Measurements from ENCODE around the gene DSTYK. TPM values are rescaled to one million over a fixed set of nuclear protein-coding genes. Genes with fewer than 3 reads are reported as not detected.

Gene DSTYK
- polyA plus RNA-seq, 3 donors from 2014 or later = 2.9 to 8.3 (median 3.6) TPM

DNA sequence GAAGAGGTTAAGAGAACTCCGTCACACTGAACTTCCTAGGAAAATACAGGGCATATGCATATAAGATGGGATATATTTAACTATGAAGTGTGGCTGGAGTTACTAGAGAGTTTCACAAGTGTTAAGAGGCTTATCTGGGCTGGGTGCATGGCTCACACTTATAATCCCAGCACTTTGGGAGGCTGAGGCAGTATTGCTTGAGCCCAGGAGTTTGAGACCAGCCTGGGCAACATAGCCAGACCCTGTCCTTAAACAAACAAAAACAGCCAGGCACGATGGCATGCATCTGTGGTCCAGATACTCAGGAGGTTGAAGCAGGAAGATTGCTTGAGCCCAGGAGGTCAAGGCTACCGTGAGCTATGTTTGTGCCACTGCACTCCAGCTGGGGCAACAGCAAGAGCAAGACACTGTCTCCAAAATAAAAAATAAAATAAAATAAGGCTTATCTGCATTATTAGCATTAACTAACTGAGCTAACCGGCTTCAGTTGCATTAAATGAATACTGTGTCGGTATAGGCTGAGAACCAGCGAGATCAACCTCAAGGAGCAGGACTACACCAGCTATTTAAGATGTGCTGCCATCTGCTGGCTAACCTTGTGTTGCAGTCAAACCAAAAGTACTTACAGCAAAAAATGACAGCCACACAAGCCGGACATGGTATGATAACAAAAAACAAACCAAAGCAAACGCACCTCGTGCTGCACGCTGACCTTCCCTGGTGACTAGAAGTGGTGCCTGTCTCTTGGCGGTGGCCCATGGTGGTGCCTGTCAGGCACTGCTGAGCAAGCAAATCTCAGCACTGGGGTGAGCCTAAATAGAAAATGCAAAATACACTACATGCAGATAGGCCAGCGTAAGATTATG, 70.0 kb downstream of the DSTYK start:
- Mint-ChIP-seq H3K4me3 (peak overlapping the region in 3 of 5 donors; percentile 45 to 60 (median 56)), H3K4me1 (peaks cover 8 to 10% of the 10 kb centered on the region in 2 donors), H3K36me3 (peaks cover 0 to 10% (median 0%) of the 10 kb centered on the region in 3 donors), H3K9me3 (no peaks in the 10 kb centered on the region), H3K27ac (peak overlapping the region in 1 of 6 donors; percentile 24), H3K27me3 (ENCODE audit: low read depth in 3 of 3) (no peaks in the 10 kb centered on the region)
- DNase-seq = peak; percentile 48 to 57 (median 52)

- Mint-ChIP-seq H3K4me1 (peaks cover 8 to 10% of the 10 kb centered on the region in 2 donors), H3K9me3 (no peaks in the 10 kb centered on the region), H3K27ac (no peak overlapping the region), H3K36me3 (peaks cover 0 to 3% (median 0%) of the 10 kb centered on the region in 3 donors), H3K4me3 (no peak overlapping the region), H3K27me3 (ENCODE audit: low read depth in 3 of 3) (no peaks in the 10 kb centered on the region)
- DNase-seq = no peak
Measured at GRCh38 chr1:205140113-205140512, 71.4 kb downstream of the DSTYK start.

GRCh38 chr1:205137901-205138300, 73.6 kb downstream of the DSTYK start:
- no peaks in the 10 kb centered on the region for H3K9me3 Mint-ChIP-seq
- DNase-seq = no peak
- H3K36me3 Mint-ChIP-seq = no peaks in the 10 kb centered on the region
- no peak overlapping the region for H3K27ac Mint-ChIP-seq
- peaks cover 8 to 10% of the 10 kb centered on the region in 2 donors for H3K4me1 Mint-ChIP-seq
- no peak overlapping the region for H3K4me3 Mint-ChIP-seq
- no peaks in the 10 kb centered on the region for H3K27me3 Mint-ChIP-seq (ENCODE audit: low read depth in 3 of 3)

GRCh38 chr1:205133287-205133686, 78.2 kb downstream of the DSTYK start:
- Mint-ChIP-seq H3K4me3 (no peak overlapping the region), H3K36me3 (no peaks in the 10 kb centered on the region), H3K4me1 (no peaks in the 10 kb centered on the region), H3K27me3 (ENCODE audit: low read depth in 3 of 3) (peaks cover 0 to 2% (median 0%) of the 10 kb centered on the region in 3 donors), H3K9me3 (no peaks in the 10 kb centered on the region), H3K27ac (no peak overlapping the region)
- DNase-seq = no peak

DNA sequence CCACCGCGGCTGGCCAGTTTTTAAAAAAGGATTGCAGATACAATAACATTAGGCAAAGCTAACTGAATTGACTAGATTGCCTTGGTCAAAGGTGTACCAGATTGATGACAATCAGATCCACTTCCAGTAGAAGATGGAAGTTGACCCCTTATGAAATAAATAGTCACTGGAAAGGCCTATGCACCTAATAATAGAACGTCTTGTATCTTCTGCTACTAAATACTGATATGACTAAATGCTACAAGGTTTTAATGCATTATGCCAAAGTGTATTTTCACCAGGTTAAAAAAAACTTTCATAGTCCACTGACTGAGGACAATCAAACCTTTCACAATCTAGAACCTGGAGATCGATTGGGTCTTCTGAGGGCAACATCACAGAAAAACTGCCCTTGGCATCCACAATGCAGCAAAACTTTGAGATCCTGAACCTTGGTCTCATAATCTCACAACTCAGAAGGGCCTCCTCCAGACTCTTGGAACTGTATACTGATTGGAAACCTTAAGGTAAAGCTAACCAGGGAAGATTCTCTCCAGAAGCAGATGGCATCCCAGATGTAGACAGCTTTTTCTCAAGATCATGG, 82.0 kb downstream of the DSTYK start:
- no peaks in the 10 kb centered on the region for H3K4me1 Mint-ChIP-seq
- H3K9me3 Mint-ChIP-seq = no peaks in the 10 kb centered on the region
- no peak overlapping the region for H3K4me3 Mint-ChIP-seq
- H3K27ac Mint-ChIP-seq = no peak overlapping the region
- peaks cover 0 to 4% (median 0%) of the 10 kb centered on the region in 3 donors for H3K27me3 Mint-ChIP-seq (ENCODE audit: low read depth in 3 of 3)
- no peaks in the 10 kb centered on the region for H3K36me3 Mint-ChIP-seq
- no peak for DNase-seq

DNA sequence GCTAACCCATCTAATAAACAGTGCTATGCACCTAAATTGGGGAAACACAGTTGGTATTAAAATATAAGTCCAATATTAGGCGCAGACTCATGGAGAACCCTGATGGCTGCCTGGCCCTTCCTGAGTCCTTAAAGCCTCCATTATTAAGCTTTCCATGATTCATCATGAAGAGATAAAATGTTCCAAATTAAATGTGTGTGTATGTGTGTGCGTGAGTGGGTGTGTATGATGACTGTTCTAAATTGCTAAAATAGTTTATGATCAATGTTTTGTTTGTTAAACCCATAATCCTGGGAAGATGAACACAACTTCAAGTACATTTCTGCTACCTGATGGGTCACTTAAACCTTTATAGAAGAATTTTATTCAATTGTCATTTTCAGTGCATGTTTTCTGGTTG, 83.5 kb downstream of the DSTYK start:
- Mint-ChIP-seq H3K27ac (no peak overlapping the region), H3K4me3 (no peak overlapping the region), H3K36me3 (no peaks in the 10 kb centered on the region), H3K9me3 (no peaks in the 10 kb centered on the region), H3K4me1 (peaks cover under 1% of the 10 kb centered on the region in 2 donors), H3K27me3 (ENCODE audit: low read depth in 3 of 3) (peaks cover 0 to 4% (median 0%) of the 10 kb centered on the region in 3 donors)
- no peak for DNase-seq

DNA sequence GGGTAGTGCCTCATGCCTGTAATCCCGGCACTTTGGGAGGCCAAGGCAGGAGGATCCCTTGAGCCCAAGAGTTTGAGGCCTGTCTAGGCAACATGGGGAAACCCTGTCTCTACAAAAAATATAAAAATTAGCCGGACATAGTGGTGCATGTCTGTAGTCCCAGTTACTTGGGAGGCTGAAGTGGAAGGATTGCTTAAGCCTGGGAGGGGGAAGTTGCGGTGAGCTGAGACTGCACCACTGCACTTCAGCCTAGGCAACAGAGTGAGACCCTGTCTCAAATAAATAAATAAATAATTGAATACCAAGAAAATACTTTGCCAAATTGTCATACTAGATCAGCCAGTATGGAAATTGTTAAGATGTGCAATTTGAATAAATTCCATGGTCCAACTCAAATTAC, 83.9 kb downstream of the DSTYK start:
- H3K4me3 Mint-ChIP-seq = no peak overlapping the region

GRCh38 chr1:205124726-205125125, 86.8 kb downstream of the DSTYK start:
- no peak for DNase-seq
- no peaks in the 10 kb centered on the region for H3K9me3 Mint-ChIP-seq
- H3K36me3 Mint-ChIP-seq = no peaks in the 10 kb centered on the region
- H3K27me3 Mint-ChIP-seq (ENCODE audit: low read depth in 3 of 3) = peaks cover 2 to 5% (median 5%) of the 10 kb centered on the region in 3 donors
- H3K27ac Mint-ChIP-seq = no peak overlapping the region
- no peak overlapping the region for H3K4me3 Mint-ChIP-seq
- H3K4me1 Mint-ChIP-seq = peaks cover 31 to 34% of the 10 kb centered on the region in 2 donors

More for the DNA sequence above, 83.9 kb downstream of the DSTYK start:
- H3K27ac Mint-ChIP-seq = no peak overlapping the region
- no peaks in the 10 kb centered on the region for H3K9me3 Mint-ChIP-seq
- peaks cover 0 to 4% (median 0%) of the 10 kb centered on the region in 3 donors for H3K27me3 Mint-ChIP-seq (ENCODE audit: low read depth in 3 of 3)
- H3K36me3 Mint-ChIP-seq = no peaks in the 10 kb centered on the region
- DNase-seq = no peak
- H3K4me1 Mint-ChIP-seq = peaks cover 4 to 5% of the 10 kb centered on the region in 2 donors

GRCh38 chr1:205122489-205122882, 89.0 kb downstream of the DSTYK start:
- Mint-ChIP-seq H3K27me3 (ENCODE audit: low read depth in 3 of 3) (peaks cover 4 to 5% (median 5%) of the 10 kb centered on the region in 3 donors), H3K4me1 (peaks cover 41 to 52% of the 10 kb centered on the region in 2 donors), H3K27ac (peak overlapping the region; percentile 99 to 100 (median 100)), H3K36me3 (peaks cover 0 to 5% (median 3%) of the 10 kb centered on the region in 3 donors), H3K9me3 (no peaks in the 10 kb centered on the region), H3K4me3 (peak overlapping the region; percentile 96 to 98 (median 97))
- no peak for DNase-seq

- Mint-ChIP-seq H3K27me3 (ENCODE audit: low read depth in 3 of 3) (peaks cover 4 to 5% (median 5%) of the 10 kb centered on the region in 3 donors), H3K4me1 (peaks cover 41 to 52% of the 10 kb centered on the region in 2 donors), H3K36me3 (peaks cover 0 to 5% (median 3%) of the 10 kb centered on the region in 3 donors), H3K9me3 (no peaks in the 10 kb centered on the region), H3K4me3 (peak within 1 kb of the TSS; percentile 96 to 98 (median 97)), H3K27ac (peak within 1 kb of the TSS; percentile 99 to 100 (median 100))
- DNase-seq = peak; percentile 97 to 98 (median 97)
Measured at GRCh38 chr1:205121660-205122488, 89.6 kb downstream of the DSTYK start, which contains the start of gene RBBP5. Gene RBBP5, minus strand, starts transcription at chr1:205121978. Its CDS starts 105 bp downstream, at chr1:205121873.

GRCh38 chr1:205118752-205119151, 92.8 kb downstream of the DSTYK start:
- H3K9me3 Mint-ChIP-seq = no peaks in the 10 kb centered on the region
- H3K27ac Mint-ChIP-seq = peak overlapping the region in 3 of 6 donors; percentile 23 to 70 (median 36)
- peaks cover 45 to 67% of the 10 kb centered on the region in 2 donors for H3K4me1 Mint-ChIP-seq
- H3K4me3 Mint-ChIP-seq = peak overlapping the region in 2 of 5 donors; percentile 38 to 54
- peaks cover 3 to 5% (median 4%) of the 10 kb centered on the region in 3 donors for H3K27me3 Mint-ChIP-seq (ENCODE audit: low read depth in 3 of 3)
- no peak for DNase-seq
- peaks cover 4 to 11% (median 5%) of the 10 kb centered on the region in 3 donors for H3K36me3 Mint-ChIP-seq

- no peaks in the 10 kb centered on the region for H3K9me3 Mint-ChIP-seq
- no peak overlapping the region for H3K27ac Mint-ChIP-seq
- H3K4me1 Mint-ChIP-seq = peaks cover 5 to 23% of the 10 kb centered on the region in 2 donors
- peaks cover 10 to 33% (median 12%) of the 10 kb centered on the region in 3 donors for H3K36me3 Mint-ChIP-seq
- DNase-seq = no peak
- no peaks in the 10 kb centered on the region for H3K27me3 Mint-ChIP-seq (ENCODE audit: low read depth in 3 of 3)
- H3K4me3 Mint-ChIP-seq = no peak overlapping the region
Measured at GRCh38 chr1:205111354-205111753, 100.1 kb downstream of the DSTYK start.

DNA sequence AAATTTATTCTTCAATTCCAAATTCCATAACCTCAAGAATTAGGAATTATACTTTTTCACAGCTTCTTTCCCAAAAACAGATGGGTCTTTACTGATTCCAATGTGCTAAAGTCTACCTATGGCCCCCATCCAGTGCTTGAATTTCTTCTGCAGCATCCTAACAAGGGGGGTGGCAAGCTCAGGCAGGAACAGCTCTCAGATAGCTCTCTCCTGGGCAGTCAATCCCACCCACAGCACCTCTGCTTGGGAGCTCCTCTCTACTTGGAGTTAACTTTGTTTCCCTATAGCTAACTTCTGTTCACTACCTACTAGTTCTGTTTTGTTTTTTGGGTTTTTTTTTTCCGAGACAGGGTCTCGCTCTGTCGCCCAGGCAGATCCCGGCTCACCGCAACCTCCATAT, 101.8 kb downstream of the DSTYK start:
- peaks cover 10 to 42% (median 20%) of the 10 kb centered on the region in 3 donors for H3K36me3 Mint-ChIP-seq
- H3K27ac Mint-ChIP-seq = no peak overlapping the region
- no peaks in the 10 kb centered on the region for H3K27me3 Mint-ChIP-seq (ENCODE audit: low read depth in 3 of 3)
- no peaks in the 10 kb centered on the region for H3K9me3 Mint-ChIP-seq
- peaks cover 10 to 14% of the 10 kb centered on the region in 2 donors for H3K4me1 Mint-ChIP-seq
- no peak overlapping the region for H3K4me3 Mint-ChIP-seq
- DNase-seq = no peak
